Activated CD8-positive, alpha-beta memory T cell treated with anti-CD3 and anti-CD28 coated beads, Interleukin-2, amount 10 ng/mL, durations not matched to agents 7 days and 5 days (primary cell): ENCODE measurements around the gene CASZ1. TPM values are rescaled to one million over a fixed set of nuclear protein-coding genes. Genes with fewer than 3 reads are reported as not detected.

Source experiments
- ATAC-seq: fragments of 150-1000 bp; cut with Tn5 transposase; one replicate; pipeline ENCODE4 v1.10.0; 2021; ENCODE audit warnings: moderate library complexity
- CTCF ChIA-PET: fragments of 350-600 bp; sonication (Branson Sonifier 250); formaldehyde crosslinking; loops from one replicate; lab custom pipeline; 2021; ENCODE audit warnings: antibody characterized with exemption; lab: Charles Lee
- DNase-seq: peaks from one replicate; pipeline ENCODE4 v3.0.0-alpha.2; 2020
- H3K27ac Mint-ChIP-seq: one replicate; pipeline ENCODE4 v1.8.0; 2021; ENCODE audit warnings: mild to moderate bottlenecking, mixed read lengths
- H3K27me3 Mint-ChIP-seq: one replicate; pipeline ENCODE4 v1.8.0; 2021; ENCODE audit warnings: mixed read lengths
- H3K36me3 Mint-ChIP-seq: one replicate; pipeline ENCODE4 v1.8.0; 2021; ENCODE audit warnings: mild to moderate bottlenecking, mixed read lengths
- H3K4me1 Mint-ChIP-seq: one replicate; pipeline ENCODE4 v1.8.0; 2021; ENCODE audit warnings: mixed read lengths
- H3K4me3 Mint-ChIP-seq: one replicate; pipeline ENCODE4 v1.8.0; 2021; ENCODE audit warnings: mild to moderate bottlenecking, moderate library complexity, mixed read lengths
- H3K9me3 Mint-ChIP-seq: one replicate; pipeline ENCODE4 v1.8.0; 2022; ENCODE audit warnings: low read depth, mixed read lengths
- total RNA-seq, 2 experiments: library from RNA; stranded (reverse); gene quantifications; one replicate each; pipeline ENCODE4 v1.2.3, GENCODE V29; 2021

The CASZ1 gene, protein sequence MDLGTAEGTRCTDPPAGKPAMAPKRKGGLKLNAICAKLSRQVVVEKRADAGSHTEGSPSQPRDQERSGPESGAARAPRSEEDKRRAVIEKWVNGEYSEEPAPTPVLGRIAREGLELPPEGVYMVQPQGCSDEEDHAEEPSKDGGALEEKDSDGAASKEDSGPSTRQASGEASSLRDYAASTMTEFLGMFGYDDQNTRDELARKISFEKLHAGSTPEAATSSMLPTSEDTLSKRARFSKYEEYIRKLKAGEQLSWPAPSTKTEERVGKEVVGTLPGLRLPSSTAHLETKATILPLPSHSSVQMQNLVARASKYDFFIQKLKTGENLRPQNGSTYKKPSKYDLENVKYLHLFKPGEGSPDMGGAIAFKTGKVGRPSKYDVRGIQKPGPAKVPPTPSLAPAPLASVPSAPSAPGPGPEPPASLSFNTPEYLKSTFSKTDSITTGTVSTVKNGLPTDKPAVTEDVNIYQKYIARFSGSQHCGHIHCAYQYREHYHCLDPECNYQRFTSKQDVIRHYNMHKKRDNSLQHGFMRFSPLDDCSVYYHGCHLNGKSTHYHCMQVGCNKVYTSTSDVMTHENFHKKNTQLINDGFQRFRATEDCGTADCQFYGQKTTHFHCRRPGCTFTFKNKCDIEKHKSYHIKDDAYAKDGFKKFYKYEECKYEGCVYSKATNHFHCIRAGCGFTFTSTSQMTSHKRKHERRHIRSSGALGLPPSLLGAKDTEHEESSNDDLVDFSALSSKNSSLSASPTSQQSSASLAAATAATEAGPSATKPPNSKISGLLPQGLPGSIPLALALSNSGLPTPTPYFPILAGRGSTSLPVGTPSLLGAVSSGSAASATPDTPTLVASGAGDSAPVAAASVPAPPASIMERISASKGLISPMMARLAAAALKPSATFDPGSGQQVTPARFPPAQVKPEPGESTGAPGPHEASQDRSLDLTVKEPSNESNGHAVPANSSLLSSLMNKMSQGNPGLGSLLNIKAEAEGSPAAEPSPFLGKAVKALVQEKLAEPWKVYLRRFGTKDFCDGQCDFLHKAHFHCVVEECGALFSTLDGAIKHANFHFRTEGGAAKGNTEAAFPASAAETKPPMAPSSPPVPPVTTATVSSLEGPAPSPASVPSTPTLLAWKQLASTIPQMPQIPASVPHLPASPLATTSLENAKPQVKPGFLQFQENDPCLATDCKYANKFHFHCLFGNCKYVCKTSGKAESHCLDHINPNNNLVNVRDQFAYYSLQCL (N-terminal part only)
- 10 to 100 TPM in 1 of 2 experiments, 1 to 10 TPM in 1; 8.8 to 16.3 TPM for total RNA-seq

- no peak for DNase-seq
- no peaks in the 10 kb centered on the region for H3K9me3 Mint-ChIP-seq
- peak within 1 kb of the TSS; percentile 71 for H3K4me3 Mint-ChIP-seq
- H3K27ac Mint-ChIP-seq, result no peak within 1 kb of the TSS
- ATAC-seq, result no peak
- peaks cover 12% of the 10 kb centered on the region for H3K4me1 Mint-ChIP-seq
- H3K36me3 Mint-ChIP-seq, result no peaks in the 10 kb centered on the region
- CTCF ChIA-PET, result interaction anchor here (0.6 kb wide), 2 partner anchors 253 to 881 kb away, joined by 3 read pairs; no protein-coding TSS in a partner anchor
- H3K27me3 Mint-ChIP-seq, result peaks cover 79% of the 10 kb centered on the region
Observed at GRCh38 chr1:10796029-10796944, at the start of gene CASZ1. CASZ1 (minus strand) TSS chr1:10796646; CDS start chr1:10693889, 102,757 bp downstream.

- Mint-ChIP-seq H3K4me3 (no peak overlapping the region), H3K27ac (no peak overlapping the region), H3K27me3 (peaks cover 26% of the 10 kb centered on the region), H3K9me3 (no peaks in the 10 kb centered on the region), H3K36me3 (no peaks in the 10 kb centered on the region), H3K4me1 (no peaks in the 10 kb centered on the region)
- CTCF ChIA-PET, result no interaction called here
- DNase-seq, result no peak
- ATAC-seq, result no peak
Observed at GRCh38 chr1:10843697-10844096, 47.3 kb upstream of the CASZ1 start.

DNA sequence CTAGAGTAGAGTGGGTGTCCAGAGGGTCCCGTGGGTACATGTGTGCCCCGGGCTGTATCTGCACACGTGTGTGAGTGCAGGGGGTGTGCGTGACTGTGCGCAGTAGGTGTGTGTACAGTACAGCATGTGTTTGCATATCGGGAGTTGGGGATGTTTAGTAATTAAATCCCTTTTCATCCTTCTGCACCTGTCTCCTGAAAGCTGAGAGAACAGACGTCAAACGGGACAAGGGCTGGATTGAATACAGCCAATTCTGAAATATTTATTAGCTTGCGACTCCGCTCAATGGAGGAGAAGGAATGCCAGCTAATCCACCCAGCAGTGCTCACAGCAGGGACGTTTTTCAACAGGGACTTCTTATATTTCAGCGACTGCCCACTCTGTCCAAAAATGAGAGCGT, 44.7 kb upstream of the CASZ1 start:
- H3K36me3 Mint-ChIP-seq, result no peaks in the 10 kb centered on the region
- CTCF ChIA-PET, result no interaction called here
- H3K27ac Mint-ChIP-seq, result no peak overlapping the region
- H3K4me1 Mint-ChIP-seq, result no peaks in the 10 kb centered on the region
- DNase-seq (no peak), ATAC-seq (no peak)
- no peak overlapping the region for H3K4me3 Mint-ChIP-seq
- H3K9me3 Mint-ChIP-seq, result no peaks in the 10 kb centered on the region
- peaks cover 30% of the 10 kb centered on the region for H3K27me3 Mint-ChIP-seq

DNA sequence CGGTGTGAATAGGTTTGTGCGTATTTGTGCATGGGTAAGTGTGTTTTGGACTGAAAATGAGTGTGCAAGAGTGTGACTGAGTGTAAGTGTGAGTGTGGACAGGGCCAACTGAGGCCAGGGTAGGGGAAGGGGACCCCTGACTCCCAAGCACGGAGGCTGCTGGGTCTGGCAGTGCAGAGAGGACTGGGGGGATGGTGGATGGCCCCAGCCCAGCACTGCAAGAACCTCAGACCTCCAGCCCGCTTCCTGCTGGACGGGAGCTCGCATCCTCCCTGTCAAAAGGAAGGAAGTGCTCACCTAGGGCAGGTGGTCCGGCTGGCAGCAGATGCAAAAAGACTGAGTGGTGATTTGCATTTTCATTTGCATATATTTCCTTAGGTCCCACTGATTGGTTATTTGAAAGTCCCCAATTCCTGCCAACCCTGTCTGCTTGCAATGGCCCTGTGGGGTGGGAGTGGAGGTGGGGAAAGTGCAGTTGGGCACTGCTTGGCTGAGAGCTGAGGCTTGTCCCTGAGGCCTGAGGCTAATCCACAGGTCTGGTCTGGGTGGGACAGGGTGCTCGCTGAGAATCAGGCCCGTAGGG, 42.8 kb upstream of the CASZ1 start:
- Mint-ChIP-seq H3K27me3 (peaks cover 36% of the 10 kb centered on the region), H3K36me3 (no peaks in the 10 kb centered on the region), H3K4me3 (no peak overlapping the region), H3K9me3 (no peaks in the 10 kb centered on the region), H3K4me1 (no peaks in the 10 kb centered on the region), H3K27ac (no peak overlapping the region)
- CTCF ChIA-PET, result no interaction called here
- ATAC-seq, result no peak
- DNase-seq, result no peak

GRCh38 chr1:10838541-10838940, 42.1 kb upstream of the CASZ1 start:
- DNase-seq (no peak), ATAC-seq (no peak)
- no peak overlapping the region for H3K27ac Mint-ChIP-seq
- CTCF ChIA-PET, result no interaction called here
- H3K36me3 Mint-ChIP-seq, result no peaks in the 10 kb centered on the region
- H3K9me3 Mint-ChIP-seq, result no peaks in the 10 kb centered on the region
- peaks cover 32% of the 10 kb centered on the region for H3K27me3 Mint-ChIP-seq
- H3K4me1 Mint-ChIP-seq, result no peaks in the 10 kb centered on the region
- no peak overlapping the region for H3K4me3 Mint-ChIP-seq

DNA sequence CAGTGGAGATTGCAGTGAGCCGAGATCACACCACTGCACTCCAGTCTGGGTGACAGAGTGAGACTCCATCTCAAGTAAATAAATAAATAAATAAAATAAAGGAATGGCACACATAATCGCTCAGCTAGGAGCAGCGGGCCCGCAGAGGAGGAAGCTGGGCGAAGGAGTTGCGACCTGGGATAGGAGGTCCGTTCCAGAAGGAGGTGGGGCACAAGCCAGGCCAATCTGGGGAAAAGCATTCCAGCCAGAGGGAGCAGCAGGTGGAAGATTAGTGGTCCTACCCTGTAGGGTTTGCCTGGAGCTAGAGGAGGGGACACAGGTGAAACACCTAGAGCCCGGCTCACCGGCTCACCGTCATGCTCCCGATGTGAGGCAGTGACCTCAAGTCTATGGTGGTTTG, 40.3 kb upstream of the CASZ1 start:
- no peak for ATAC-seq
- no peak for DNase-seq
- Mint-ChIP-seq H3K4me1 (no peaks in the 10 kb centered on the region), H3K9me3 (no peaks in the 10 kb centered on the region), H3K4me3 (no peak overlapping the region), H3K36me3 (no peaks in the 10 kb centered on the region), H3K27ac (no peak overlapping the region), H3K27me3 (peaks cover 33% of the 10 kb centered on the region)
- CTCF ChIA-PET, result no interaction called here

DNA sequence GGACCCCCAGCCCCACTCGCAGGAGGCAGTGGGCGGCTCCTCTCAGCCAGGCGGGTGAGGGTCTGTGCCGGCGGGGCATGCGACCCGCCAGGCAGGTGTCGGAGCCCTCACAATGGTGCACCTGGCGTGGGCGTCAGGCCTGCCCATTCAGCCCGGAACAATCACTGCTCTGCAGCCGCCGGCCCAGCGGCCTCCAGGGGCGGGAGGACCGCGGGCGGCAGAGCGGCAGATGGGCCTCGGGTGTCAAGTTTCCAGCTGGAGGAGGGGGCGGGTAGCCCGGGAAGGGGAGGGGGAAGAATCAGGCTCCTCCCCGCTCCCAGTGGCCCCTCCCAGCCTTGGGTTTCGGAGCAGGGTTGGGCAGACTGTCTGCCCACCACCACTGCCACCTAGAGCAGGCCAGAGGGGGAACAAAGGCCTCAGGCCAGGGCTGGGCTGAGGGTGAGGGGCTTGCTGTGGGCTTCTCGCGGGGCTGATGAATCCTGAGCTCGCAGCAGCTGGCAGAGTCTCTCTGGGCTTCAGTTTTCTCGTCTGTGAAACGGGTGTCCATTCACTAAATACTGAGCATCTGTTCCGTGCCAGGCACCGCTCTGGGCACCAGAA, 39.5 kb upstream of the CASZ1 start:
- no peak overlapping the region for H3K27ac Mint-ChIP-seq
- no peak for DNase-seq
- H3K4me1 Mint-ChIP-seq, result no peaks in the 10 kb centered on the region
- H3K9me3 Mint-ChIP-seq, result no peaks in the 10 kb centered on the region
- H3K4me3 Mint-ChIP-seq, result no peak overlapping the region
- H3K36me3 Mint-ChIP-seq, result no peaks in the 10 kb centered on the region
- ATAC-seq, result no peak
- CTCF ChIA-PET, result no interaction called here
- H3K27me3 Mint-ChIP-seq, result peaks cover 33% of the 10 kb centered on the region

DNA sequence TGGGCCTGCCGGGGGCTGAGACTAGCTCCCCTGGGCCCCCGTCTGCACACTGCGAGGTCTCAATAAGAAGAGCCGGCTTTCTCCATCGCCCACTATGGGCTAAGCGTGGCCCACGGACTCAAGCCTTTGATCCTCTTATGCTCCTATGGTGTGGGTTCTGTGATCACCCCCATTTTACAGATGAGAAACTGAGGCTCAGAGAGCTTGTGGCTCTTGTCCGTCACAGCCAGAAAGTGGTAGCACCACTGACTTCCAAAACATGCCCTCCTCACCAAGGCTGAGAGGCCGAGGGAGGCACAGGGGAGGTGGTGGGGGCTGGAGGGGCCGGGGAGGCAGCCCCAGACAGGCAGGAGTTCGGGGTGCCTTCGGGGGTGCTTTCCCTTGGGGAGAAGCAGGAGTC, 39.0 kb upstream of the CASZ1 start:
- Mint-ChIP-seq H3K36me3 (no peaks in the 10 kb centered on the region), H3K4me1 (no peaks in the 10 kb centered on the region), H3K27me3 (peaks cover 33% of the 10 kb centered on the region), H3K27ac (no peak overlapping the region), H3K4me3 (no peak overlapping the region), H3K9me3 (no peaks in the 10 kb centered on the region)
- DNase-seq, result no peak
- CTCF ChIA-PET, result no interaction called here
- no peak for ATAC-seq

DNA sequence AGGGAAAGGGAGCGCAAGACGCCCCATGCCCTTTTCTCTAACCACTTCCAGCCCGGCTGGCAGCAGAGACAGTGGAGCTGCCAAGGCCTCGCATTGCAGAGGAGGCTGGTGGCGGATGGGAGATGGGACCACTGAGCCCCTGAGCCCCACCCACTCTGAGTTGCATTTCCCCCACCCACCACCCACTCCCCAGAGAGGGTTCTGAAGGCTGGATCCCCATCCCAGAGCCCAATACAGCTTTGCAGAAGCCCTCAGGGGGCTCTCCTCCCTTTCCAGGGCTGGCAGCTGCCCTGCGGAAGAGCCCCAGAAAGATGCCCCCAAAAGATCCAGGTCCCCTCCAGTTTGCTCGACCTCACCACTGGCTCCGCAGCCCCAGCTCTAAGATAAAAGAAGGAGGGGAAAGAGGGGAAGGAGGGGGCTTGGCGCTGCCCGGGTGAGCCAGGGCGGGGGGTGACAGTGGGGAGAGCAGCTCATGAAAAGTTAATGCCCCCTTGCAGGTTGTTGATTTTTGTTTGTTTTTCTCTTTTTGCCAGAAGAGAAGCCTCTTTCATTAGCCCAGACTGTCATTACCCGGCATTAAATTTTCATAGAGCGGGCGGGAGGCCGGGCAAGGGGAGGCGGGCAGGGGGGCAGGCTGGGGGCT, 38.4 kb upstream of the CASZ1 start:
- ATAC-seq, result no peak
- Mint-ChIP-seq H3K4me3 (no peak overlapping the region), H3K27me3 (peaks cover 34% of the 10 kb centered on the region), H3K27ac (no peak overlapping the region), H3K4me1 (no peaks in the 10 kb centered on the region), H3K9me3 (no peaks in the 10 kb centered on the region), H3K36me3 (no peaks in the 10 kb centered on the region)
- no peak for DNase-seq
- CTCF ChIA-PET, result no interaction called here

DNA sequence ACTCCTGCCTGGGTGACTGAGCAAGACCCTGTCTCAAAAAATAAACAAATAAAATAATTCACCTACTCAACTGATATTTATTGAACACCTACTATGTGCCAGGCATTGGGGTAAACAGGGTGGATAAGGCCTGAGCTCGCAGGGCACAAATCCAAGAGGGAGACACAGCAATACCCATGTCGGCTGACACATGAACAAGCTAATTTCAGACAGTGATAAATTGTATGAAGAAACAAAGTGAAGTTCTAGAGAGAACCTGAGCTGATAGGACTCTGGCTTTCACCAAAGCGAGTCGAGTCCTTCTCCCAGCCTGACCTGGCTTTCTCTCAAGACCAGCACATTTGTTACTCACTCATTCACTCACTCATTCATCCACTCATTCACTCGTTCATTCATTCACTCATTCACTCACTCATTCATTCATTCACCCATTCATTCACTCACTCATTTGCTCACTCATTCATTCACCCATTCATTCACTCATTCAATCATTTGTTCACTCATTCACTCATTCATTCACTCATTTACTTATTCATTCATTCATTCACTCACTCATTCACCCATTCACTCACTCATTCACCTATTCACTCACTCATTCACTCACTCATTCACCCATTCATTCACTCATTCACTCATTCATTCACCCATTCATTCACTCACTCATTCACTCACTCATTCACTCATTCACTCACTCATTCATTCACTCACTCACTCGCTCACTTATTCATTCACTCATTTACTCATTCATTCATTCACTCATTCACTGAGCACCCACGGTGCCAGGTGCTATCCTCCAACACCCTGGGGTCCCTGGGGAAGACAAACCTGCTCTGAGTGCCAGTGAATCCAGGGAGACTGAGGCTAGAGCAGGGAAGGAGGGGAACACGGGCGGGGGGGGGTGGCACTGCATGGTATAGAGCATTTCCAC, 37.4 kb upstream of the CASZ1 start:
- H3K4me3 Mint-ChIP-seq, result no peak overlapping the region
- H3K36me3 Mint-ChIP-seq, result no peaks in the 10 kb centered on the region
- no peak for ATAC-seq
- H3K27ac Mint-ChIP-seq, result no peak overlapping the region
- H3K9me3 Mint-ChIP-seq, result no peaks in the 10 kb centered on the region
- CTCF ChIA-PET, result no interaction called here
- peaks cover 38% of the 10 kb centered on the region for H3K27me3 Mint-ChIP-seq
- no peak for DNase-seq
- no peaks in the 10 kb centered on the region for H3K4me1 Mint-ChIP-seq

- CTCF ChIA-PET, result no interaction called here
- H3K4me3 Mint-ChIP-seq, result no peak overlapping the region
- no peak overlapping the region for H3K27ac Mint-ChIP-seq
- DNase-seq, result no peak
- H3K9me3 Mint-ChIP-seq, result no peaks in the 10 kb centered on the region
- H3K4me1 Mint-ChIP-seq, result no peaks in the 10 kb centered on the region
- ATAC-seq, result no peak
- H3K36me3 Mint-ChIP-seq, result no peaks in the 10 kb centered on the region
- peaks cover 43% of the 10 kb centered on the region for H3K27me3 Mint-ChIP-seq
Observed at GRCh38 chr1:10832703-10833102, 36.3 kb upstream of the CASZ1 start.
